ENCODE measurements around the gene GRK3.
"Not testable (repeated sequence)": the region's sequence is repeated elsewhere in the genome, so short reads cannot be mapped to it uniquely, and the experiment has no call there.

GRK3 gene

GRCh38 chr22:25542720-25543402 lies 21.6 kb upstream of the GRK3 start:
- peak overlapping the region; percentile 77 for H3K27ac Mint-ChIP-seq
- no peaks in the 10 kb centered on the region for H3K36me3 Mint-ChIP-seq
- ATAC-seq = no peak
- H3K27me3 Mint-ChIP-seq = no peaks in the 10 kb centered on the region
- no peaks in the 10 kb centered on the region for H3K9me3 Mint-ChIP-seq
- H3K4me3 Mint-ChIP-seq = no peak overlapping the region
- H3K4me1 Mint-ChIP-seq = peaks cover 49% of the 10 kb centered on the region

- no peaks in the 10 kb centered on the region for H3K36me3 Mint-ChIP-seq
- ATAC-seq = no peak
- H3K27me3 Mint-ChIP-seq = no peaks in the 10 kb centered on the region
- H3K9me3 Mint-ChIP-seq = no peaks in the 10 kb centered on the region
- H3K4me1 Mint-ChIP-seq = peaks cover 55% of the 10 kb centered on the region
- H3K27ac Mint-ChIP-seq = peak overlapping the region; percentile 77
- no peak overlapping the region for H3K4me3 Mint-ChIP-seq
Observed at GRCh38 chr22:25545146-25545545, 19.3 kb upstream of the GRK3 start.

- Mint-ChIP-seq H3K27ac (peak overlapping the region; percentile 77), H3K27me3 (no peaks in the 10 kb centered on the region), H3K36me3 (no peaks in the 10 kb centered on the region), H3K4me1 (peaks cover 55% of the 10 kb centered on the region), H3K9me3 (no peaks in the 10 kb centered on the region), H3K4me3 (no peak overlapping the region)
- no peak for ATAC-seq
Observed at GRCh38 chr22:25545672-25546071, 18.8 kb upstream of the GRK3 start.

- Mint-ChIP-seq H3K27ac (peak overlapping the region; percentile 77), H3K4me3 (no peak overlapping the region), H3K27me3 (no peaks in the 10 kb centered on the region), H3K36me3 (no peaks in the 10 kb centered on the region), H3K4me1 (peaks cover 55% of the 10 kb centered on the region), H3K9me3 (no peaks in the 10 kb centered on the region)
- ATAC-seq = no peak
Observed at GRCh38 chr22:25546242-25546641, 18.2 kb upstream of the GRK3 start.

- H3K36me3 Mint-ChIP-seq = no peaks in the 10 kb centered on the region
- no peaks in the 10 kb centered on the region for H3K9me3 Mint-ChIP-seq
- H3K4me3 Mint-ChIP-seq = no peak overlapping the region
- H3K27me3 Mint-ChIP-seq = no peaks in the 10 kb centered on the region
- peaks cover 55% of the 10 kb centered on the region for H3K4me1 Mint-ChIP-seq
- H3K27ac Mint-ChIP-seq = peak overlapping the region; percentile 77
- peak; percentile 87 for ATAC-seq
Observed at GRCh38 chr22:25546751-25547150, 17.7 kb upstream of the GRK3 start.

GRCh38 chr22:25548866-25549464 lies 15.5 kb upstream of the GRK3 start:
- no peaks in the 10 kb centered on the region for H3K36me3 Mint-ChIP-seq
- no peak overlapping the region for H3K27ac Mint-ChIP-seq
- H3K4me1 Mint-ChIP-seq = peaks cover 52% of the 10 kb centered on the region
- no peaks in the 10 kb centered on the region for H3K9me3 Mint-ChIP-seq
- H3K4me3 Mint-ChIP-seq = no peak overlapping the region
- H3K27me3 Mint-ChIP-seq = no peaks in the 10 kb centered on the region
- ATAC-seq = no peak

GRCh38 chr22:25551396-25551795 lies 13.1 kb upstream of the GRK3 start:
- ATAC-seq = no peak
- Mint-ChIP-seq H3K4me1 (peaks cover 48% of the 10 kb centered on the region), H3K36me3 (no peaks in the 10 kb centered on the region), H3K9me3 (no peaks in the 10 kb centered on the region), H3K27ac (no peak overlapping the region), H3K4me3 (no peak overlapping the region), H3K27me3 (no peaks in the 10 kb centered on the region)

GRCh38 chr22:25552405-25552804 lies 12.1 kb upstream of the GRK3 start:
- peak overlapping the region; percentile 37 for H3K27ac Mint-ChIP-seq
- not testable (repeated sequence) for H3K36me3 Mint-ChIP-seq, ATAC-seq, H3K27me3 Mint-ChIP-seq, H3K9me3 Mint-ChIP-seq, H3K4me3 Mint-ChIP-seq
- H3K4me1 Mint-ChIP-seq = peaks cover 45% of the 10 kb centered on the region

- peak; percentile 47 for ATAC-seq
- H3K27ac Mint-ChIP-seq = no peak overlapping the region
- no peak overlapping the region for H3K4me3 Mint-ChIP-seq
- no peaks in the 10 kb centered on the region for H3K27me3 Mint-ChIP-seq
- peaks cover 39% of the 10 kb centered on the region for H3K4me1 Mint-ChIP-seq
- no peaks in the 10 kb centered on the region for H3K9me3 Mint-ChIP-seq
- H3K36me3 Mint-ChIP-seq = no peaks in the 10 kb centered on the region
Observed at GRCh38 chr22:25553131-25553530, 11.3 kb upstream of the GRK3 start.

GRCh38 chr22:25554238-25554671 lies 10.2 kb upstream of the GRK3 start:
- Mint-ChIP-seq H3K4me3 (no peak overlapping the region), H3K9me3 (no peaks in the 10 kb centered on the region), H3K27me3 (no peaks in the 10 kb centered on the region), H3K36me3 (no peaks in the 10 kb centered on the region), H3K27ac (peak overlapping the region; percentile 80), H3K4me1 (peaks cover 47% of the 10 kb centered on the region)
- ATAC-seq = peak; percentile 68

GRCh38 chr22:25554689-25555088 lies 9.8 kb upstream of the GRK3 start:
- Mint-ChIP-seq H3K27me3 (no peaks in the 10 kb centered on the region), H3K36me3 (no peaks in the 10 kb centered on the region), H3K4me1 (peaks cover 51% of the 10 kb centered on the region), H3K9me3 (no peaks in the 10 kb centered on the region), H3K27ac (peak overlapping the region; percentile 80), H3K4me3 (no peak overlapping the region)
- no peak for ATAC-seq

GRCh38 chr22:25555586-25555985 lies 8.9 kb upstream of the GRK3 start:
- Mint-ChIP-seq H3K4me3 (no peak overlapping the region), H3K27me3 (no peaks in the 10 kb centered on the region), H3K36me3 (no peaks in the 10 kb centered on the region), H3K4me1 (peaks cover 56% of the 10 kb centered on the region), H3K27ac (peak overlapping the region; percentile 80), H3K9me3 (no peaks in the 10 kb centered on the region)
- ATAC-seq = no peak

- peak overlapping the region; percentile 89 for H3K27ac Mint-ChIP-seq
- peaks cover 71% of the 10 kb centered on the region for H3K4me1 Mint-ChIP-seq
- H3K4me3 Mint-ChIP-seq = no peak overlapping the region
- H3K9me3 Mint-ChIP-seq = no peaks in the 10 kb centered on the region
- no peak for ATAC-seq
- no peaks in the 10 kb centered on the region for H3K27me3 Mint-ChIP-seq
- H3K36me3 Mint-ChIP-seq = no peaks in the 10 kb centered on the region
Observed at GRCh38 chr22:25557218-25557617, 7.3 kb upstream of the GRK3 start.

- Mint-ChIP-seq H3K4me1 (peaks cover 77% of the 10 kb centered on the region), H3K27ac (peak overlapping the region; percentile 89), H3K4me3 (no peak overlapping the region), H3K27me3 (no peaks in the 10 kb centered on the region), H3K36me3 (no peaks in the 10 kb centered on the region), H3K9me3 (no peaks in the 10 kb centered on the region)
- ATAC-seq = no peak
Observed at GRCh38 chr22:25558341-25558740, 6.1 kb upstream of the GRK3 start.

GRCh38 chr22:25559910-25560309 lies 4.6 kb upstream of the GRK3 start:
- Mint-ChIP-seq H3K4me1 (peaks cover 74% of the 10 kb centered on the region), H3K27ac (peak overlapping the region; percentile 89)
- not testable (repeated sequence) for H3K27me3 Mint-ChIP-seq, H3K36me3 Mint-ChIP-seq, H3K9me3 Mint-ChIP-seq, H3K4me3 Mint-ChIP-seq, ATAC-seq

- not testable (repeated sequence) for H3K27me3 Mint-ChIP-seq, H3K9me3 Mint-ChIP-seq, ATAC-seq, H3K4me3 Mint-ChIP-seq, H3K36me3 Mint-ChIP-seq
- H3K27ac Mint-ChIP-seq = peak overlapping the region; percentile 89
- peaks cover 65% of the 10 kb centered on the region for H3K4me1 Mint-ChIP-seq
Observed at GRCh38 chr22:25561182-25561581, 3.3 kb upstream of the GRK3 start.

All from stimulated activated memory B cell treated with anti-CD40 and anti-IgM and Interleukin-4, amounts not matched to agents 10 μg/mL and 1 μg/mL and 100 μg/mL, for 72 hours (primary cell).